ENCODE measurements around the gene ZNHIT2. TPM values are rescaled to one million over a fixed set of nuclear protein-coding genes. Genes with fewer than 3 reads are reported as not detected.

Gene ZNHIT2
- total and polyA plus RNA-seq, 2 of the 13 experiments (the other 11 are each of a cell fraction or from before 2014, with no cell fraction given), result 1.1 to 6.5 TPM

GRCh38 chr11:65111744-65112545, 5.6 kb downstream of the ZNHIT2 start, which contains the start of gene TM7SF2 (continued):
- TF ChIP-seq, protein P1, sequence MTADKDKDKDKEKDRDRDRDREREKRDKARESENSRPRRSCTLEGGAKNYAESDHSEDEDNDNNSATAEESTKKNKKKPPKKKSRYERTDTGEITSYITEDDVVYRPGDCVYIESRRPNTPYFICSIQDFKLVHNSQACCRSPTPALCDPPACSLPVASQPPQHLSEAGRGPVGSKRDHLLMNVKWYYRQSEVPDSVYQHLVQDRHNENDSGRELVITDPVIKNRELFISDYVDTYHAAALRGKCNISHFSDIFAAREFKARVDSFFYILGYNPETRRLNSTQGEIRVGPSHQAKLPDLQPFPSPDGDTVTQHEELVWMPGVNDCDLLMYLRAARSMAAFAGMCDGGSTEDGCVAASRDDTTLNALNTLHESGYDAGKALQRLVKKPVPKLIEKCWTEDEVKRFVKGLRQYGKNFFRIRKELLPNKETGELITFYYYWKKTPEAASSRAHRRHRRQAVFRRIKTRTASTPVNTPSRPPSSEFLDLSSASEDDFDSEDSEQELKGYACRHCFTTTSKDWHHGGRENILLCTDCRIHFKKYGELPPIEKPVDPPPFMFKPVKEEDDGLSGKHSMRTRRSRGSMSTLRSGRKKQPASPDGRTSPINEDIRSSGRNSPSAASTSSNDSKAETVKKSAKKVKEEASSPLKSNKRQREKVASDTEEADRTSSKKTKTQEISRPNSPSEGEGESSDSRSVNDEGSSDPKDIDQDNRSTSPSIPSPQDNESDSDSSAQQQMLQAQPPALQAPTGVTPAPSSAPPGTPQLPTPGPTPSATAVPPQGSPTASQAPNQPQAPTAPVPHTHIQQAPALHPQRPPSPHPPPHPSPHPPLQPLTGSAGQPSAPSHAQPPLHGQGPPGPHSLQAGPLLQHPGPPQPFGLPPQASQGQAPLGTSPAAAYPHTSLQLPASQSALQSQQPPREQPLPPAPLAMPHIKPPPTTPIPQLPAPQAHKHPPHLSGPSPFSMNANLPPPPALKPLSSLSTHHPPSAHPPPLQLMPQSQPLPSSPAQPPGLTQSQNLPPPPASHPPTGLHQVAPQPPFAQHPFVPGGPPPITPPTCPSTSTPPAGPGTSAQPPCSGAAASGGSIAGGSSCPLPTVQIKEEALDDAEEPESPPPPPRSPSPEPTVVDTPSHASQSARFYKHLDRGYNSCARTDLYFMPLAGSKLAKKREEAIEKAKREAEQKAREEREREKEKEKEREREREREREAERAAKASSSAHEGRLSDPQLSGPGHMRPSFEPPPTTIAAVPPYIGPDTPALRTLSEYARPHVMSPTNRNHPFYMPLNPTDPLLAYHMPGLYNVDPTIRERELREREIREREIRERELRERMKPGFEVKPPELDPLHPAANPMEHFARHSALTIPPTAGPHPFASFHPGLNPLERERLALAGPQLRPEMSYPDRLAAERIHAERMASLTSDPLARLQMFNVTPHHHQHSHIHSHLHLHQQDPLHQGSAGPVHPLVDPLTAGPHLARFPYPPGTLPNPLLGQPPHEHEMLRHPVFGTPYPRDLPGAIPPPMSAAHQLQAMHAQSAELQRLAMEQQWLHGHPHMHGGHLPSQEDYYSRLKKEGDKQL (CRISPR knock-in tag; IDR thresholded peaks at IDR 0.05; ENCODE audit: low read depth), result no peak
- TF ChIP-seq IRF2 (CRISPR knock-in tag; IDR thresholded peaks at IDR 0.05) (no peak), KMT2B (CRISPR knock-in tag; IDR thresholded peaks at IDR 0.05) (no peak), ASH2L (IDR thresholded peaks at IDR 0.05; ENCODE audit: insufficient read length, low read depth, low read length) (no peak), CBX1 (IDR thresholded peaks at IDR 0.05; ENCODE audit: low read depth) (peak; percentile 77), ZNF564 (CRISPR knock-in tag; IDR thresholded peaks at IDR 0.05) (0 out of 2 replicates have a peak, but pooled peaks have one; percentile 59), HOXA9 (CRISPR knock-in tag; IDR thresholded peaks at IDR 0.05; ENCODE audit: borderline replicate concordance) (peak; percentile 55; the same call in 1 of the 2 replicates), ETV5 (CRISPR knock-in tag; IDR thresholded peaks at IDR 0.05; ENCODE audit: borderline replicate concordance) (peak; percentile 34; the same call in 1 of the 2 replicates), ZNF629 (CRISPR knock-in tag; conservative IDR thresholded peaks at IDR 0.05) (peak; percentile 64), ZSCAN31 (CRISPR knock-in tag; IDR thresholded peaks at IDR 0.05; ENCODE audit: low read depth) (0 out of 2 replicates have a peak, but pooled peaks have one; percentile 29), SRF (IDR thresholded peaks at IDR 0.05; ENCODE audit: low read depth, low read length) (peak; percentile 6; the same call in 1 of the 2 replicates), POLR2A (IDR thresholded peaks at IDR 0.05; ENCODE audit: insufficient read depth in 1 of 2, low read depth in 2 of 2, low read length in 2 of 2) (peak in 1 of 2 experiments; percentile 98; a peak in 2 of 4 replicates), SP1 (IDR thresholded peaks at IDR 0.05) (no peak), SP1 (CRISPR knock-in tag; IDR thresholded peaks at IDR 0.05) (peak; percentile 87), CERS6 (CRISPR knock-in tag; IDR thresholded peaks at IDR 0.05) (no peak)
- TF ChIP-seq, protein P2, sequence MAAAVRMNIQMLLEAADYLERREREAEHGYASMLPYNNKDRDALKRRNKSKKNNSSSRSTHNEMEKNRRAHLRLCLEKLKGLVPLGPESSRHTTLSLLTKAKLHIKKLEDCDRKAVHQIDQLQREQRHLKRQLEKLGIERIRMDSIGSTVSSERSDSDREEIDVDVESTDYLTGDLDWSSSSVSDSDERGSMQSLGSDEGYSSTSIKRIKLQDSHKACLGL (CRISPR knock-in tag; IDR thresholded peaks at IDR 0.05), result peak; percentile 51; the same call in 1 of the 2 replicates
- TF ChIP-seq, protein P3, sequence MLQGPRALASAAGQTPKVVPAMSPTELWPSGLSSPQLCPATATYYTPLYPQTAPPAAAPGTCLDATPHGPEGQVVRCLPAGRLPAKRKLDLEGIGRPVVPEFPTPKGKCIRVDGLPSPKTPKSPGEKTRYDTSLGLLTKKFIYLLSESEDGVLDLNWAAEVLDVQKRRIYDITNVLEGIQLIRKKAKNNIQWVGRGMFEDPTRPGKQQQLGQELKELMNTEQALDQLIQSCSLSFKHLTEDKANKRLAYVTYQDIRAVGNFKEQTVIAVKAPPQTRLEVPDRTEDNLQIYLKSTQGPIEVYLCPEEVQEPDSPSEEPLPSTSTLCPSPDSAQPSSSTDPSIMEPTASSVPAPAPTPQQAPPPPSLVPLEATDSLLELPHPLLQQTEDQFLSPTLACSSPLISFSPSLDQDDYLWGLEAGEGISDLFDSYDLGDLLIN (CRISPR knock-in tag; IDR thresholded peaks at IDR 0.05; ENCODE audit: borderline replicate concordance), result no peak
- TF ChIP-seq, protein P4, sequence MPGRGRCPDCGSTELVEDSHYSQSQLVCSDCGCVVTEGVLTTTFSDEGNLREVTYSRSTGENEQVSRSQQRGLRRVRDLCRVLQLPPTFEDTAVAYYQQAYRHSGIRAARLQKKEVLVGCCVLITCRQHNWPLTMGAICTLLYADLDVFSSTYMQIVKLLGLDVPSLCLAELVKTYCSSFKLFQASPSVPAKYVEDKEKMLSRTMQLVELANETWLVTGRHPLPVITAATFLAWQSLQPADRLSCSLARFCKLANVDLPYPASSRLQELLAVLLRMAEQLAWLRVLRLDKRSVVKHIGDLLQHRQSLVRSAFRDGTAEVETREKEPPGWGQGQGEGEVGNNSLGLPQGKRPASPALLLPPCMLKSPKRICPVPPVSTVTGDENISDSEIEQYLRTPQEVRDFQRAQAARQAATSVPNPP (CRISPR knock-in tag; IDR thresholded peaks at IDR 0.05), result no peak
- TF ChIP-seq, protein P5, sequence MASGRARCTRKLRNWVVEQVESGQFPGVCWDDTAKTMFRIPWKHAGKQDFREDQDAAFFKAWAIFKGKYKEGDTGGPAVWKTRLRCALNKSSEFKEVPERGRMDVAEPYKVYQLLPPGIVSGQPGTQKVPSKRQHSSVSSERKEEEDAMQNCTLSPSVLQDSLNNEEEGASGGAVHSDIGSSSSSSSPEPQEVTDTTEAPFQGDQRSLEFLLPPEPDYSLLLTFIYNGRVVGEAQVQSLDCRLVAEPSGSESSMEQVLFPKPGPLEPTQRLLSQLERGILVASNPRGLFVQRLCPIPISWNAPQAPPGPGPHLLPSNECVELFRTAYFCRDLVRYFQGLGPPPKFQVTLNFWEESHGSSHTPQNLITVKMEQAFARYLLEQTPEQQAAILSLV (CRISPR knock-in tag; IDR thresholded peaks at IDR 0.05; ENCODE audit: borderline replicate concordance), result 0 out of 2 replicates have a peak, but pooled peaks have one; percentile 16
